HFFc6 (cell line): ENCODE measurements around the gene MRPL4. TPM values are rescaled to one million over a fixed set of nuclear protein-coding genes. Genes with fewer than 3 reads are reported as not detected.
"Not testable (repeated sequence)": the region's sequence is repeated elsewhere in the genome, so short reads cannot be mapped to it uniquely, and the experiment has no call there.

ENCODE experiments used
- DNase-seq: peaks from one replicate; pipeline ENCODE4 v3.0.0-alpha.2; 2018
- H3K27ac Mint-ChIP-seq: 2 replicates; pipeline ENCODE4 v1.8.0; 2020; ENCODE audit warnings: mild to moderate bottlenecking, mixed read lengths
- H3K27me3 Mint-ChIP-seq: 2 replicates; pipeline ENCODE4 v1.8.0; 2021; ENCODE audit warnings: mild to moderate bottlenecking, moderate library complexity, mixed read lengths; ENCODE audit not compliant: insufficient read depth
- H3K36me3 Mint-ChIP-seq: 2 replicates; pipeline ENCODE4 v1.8.0; 2021; ENCODE audit warnings: low read depth, mixed read lengths
- H3K4me1 Mint-ChIP-seq: 2 replicates; pipeline ENCODE4 v1.8.0; 2020; ENCODE audit warnings: low read depth, mixed read lengths
- H3K4me3 Mint-ChIP-seq: 2 replicates; pipeline ENCODE4 v1.8.0; 2020; ENCODE audit warnings: mild to moderate bottlenecking, moderate library complexity, mixed read lengths
- H3K9me3 Mint-ChIP-seq: 2 replicates; pipeline ENCODE4 v1.8.0; 2020; ENCODE audit warnings: mild to moderate bottlenecking, mixed read lengths
- total RNA-seq, 6 experiments: library from RNA; stranded (reverse); fragmentation: NEBNext Ultra II Directional; extraction: Animal tissue kit (Norgen Biotek cat#: 25700); gene quantifications; 2 replicates in 1 of 6; 3 replicates in 5 of 6; pipeline ENCODE4 v1.2.3, GENCODE V29; 2021
- TF ChIP-seq, protein P1 (sequence below): fragments of 200-600 bp; sonication (generic); IDR thresholded peaks from 2 replicates; pipeline ENCODE4 v1.5.0; 2021; ENCODE audit warnings: antibody characterized with exemption, mild to moderate bottlenecking

The MRPL4 gene
- total RNA-seq, 6 experiments from 2014 or later: 69.5 to 83.0 (median 72.0) TPM

- Mint-ChIP-seq H3K4me3 (no peak overlapping the region), H3K4me1 (peaks cover 9% of the 10 kb centered on the region), H3K27ac (no peak overlapping the region), H3K36me3 (no peaks in the 10 kb centered on the region), H3K9me3 (no peaks in the 10 kb centered on the region), H3K27me3 (no peaks in the 10 kb centered on the region; the same call in 1 of the 2 replicates)
- peak; percentile 25 for DNase-seq
- TF ChIP-seq, protein P1, sequence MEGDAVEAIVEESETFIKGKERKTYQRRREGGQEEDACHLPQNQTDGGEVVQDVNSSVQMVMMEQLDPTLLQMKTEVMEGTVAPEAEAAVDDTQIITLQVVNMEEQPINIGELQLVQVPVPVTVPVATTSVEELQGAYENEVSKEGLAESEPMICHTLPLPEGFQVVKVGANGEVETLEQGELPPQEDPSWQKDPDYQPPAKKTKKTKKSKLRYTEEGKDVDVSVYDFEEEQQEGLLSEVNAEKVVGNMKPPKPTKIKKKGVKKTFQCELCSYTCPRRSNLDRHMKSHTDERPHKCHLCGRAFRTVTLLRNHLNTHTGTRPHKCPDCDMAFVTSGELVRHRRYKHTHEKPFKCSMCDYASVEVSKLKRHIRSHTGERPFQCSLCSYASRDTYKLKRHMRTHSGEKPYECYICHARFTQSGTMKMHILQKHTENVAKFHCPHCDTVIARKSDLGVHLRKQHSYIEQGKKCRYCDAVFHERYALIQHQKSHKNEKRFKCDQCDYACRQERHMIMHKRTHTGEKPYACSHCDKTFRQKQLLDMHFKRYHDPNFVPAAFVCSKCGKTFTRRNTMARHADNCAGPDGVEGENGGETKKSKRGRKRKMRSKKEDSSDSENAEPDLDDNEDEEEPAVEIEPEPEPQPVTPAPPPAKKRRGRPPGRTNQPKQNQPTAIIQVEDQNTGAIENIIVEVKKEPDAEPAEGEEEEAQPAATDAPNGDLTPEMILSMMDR: no peak
Observed at GRCh38 chr19:10238172-10238783, 13.7 kb upstream of the MRPL4 start.

DNA sequence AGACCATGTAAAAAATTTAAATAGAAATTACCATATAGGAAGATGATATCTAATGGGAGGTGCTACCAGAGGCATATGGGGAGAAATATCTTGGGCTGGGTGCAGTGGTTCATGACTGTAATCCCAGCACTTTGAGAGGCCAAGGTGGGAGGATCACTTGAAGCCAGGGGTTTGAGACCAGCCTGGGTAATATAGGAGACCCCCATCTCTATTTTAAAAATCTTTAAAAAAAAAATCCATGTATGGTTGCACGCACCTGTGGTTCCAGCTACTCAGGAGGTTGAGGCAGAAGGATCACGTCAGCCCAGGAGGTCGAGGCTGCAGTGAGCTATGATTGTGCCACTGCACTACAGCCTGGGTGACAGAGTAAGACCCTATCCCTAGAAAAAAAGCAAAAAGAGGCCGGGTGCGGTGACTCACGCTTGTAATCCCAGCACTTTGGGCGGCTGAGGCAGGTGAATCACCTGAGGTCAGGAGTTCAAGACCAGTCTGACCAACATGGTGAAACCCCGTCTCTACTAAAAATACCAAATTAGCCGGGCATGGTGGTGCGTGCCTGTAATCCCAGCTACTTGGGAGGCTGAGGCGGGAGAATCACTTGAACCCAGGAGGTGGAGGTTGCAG, 10.1 kb upstream of the MRPL4 start:
- H3K27me3 Mint-ChIP-seq, H3K36me3 Mint-ChIP-seq, H3K4me3 Mint-ChIP-seq, H3K27ac Mint-ChIP-seq, H3K9me3 Mint-ChIP-seq, DNase-seq: not testable (repeated sequence)
- H3K4me1 Mint-ChIP-seq: peaks cover 28% of the 10 kb centered on the region

DNA sequence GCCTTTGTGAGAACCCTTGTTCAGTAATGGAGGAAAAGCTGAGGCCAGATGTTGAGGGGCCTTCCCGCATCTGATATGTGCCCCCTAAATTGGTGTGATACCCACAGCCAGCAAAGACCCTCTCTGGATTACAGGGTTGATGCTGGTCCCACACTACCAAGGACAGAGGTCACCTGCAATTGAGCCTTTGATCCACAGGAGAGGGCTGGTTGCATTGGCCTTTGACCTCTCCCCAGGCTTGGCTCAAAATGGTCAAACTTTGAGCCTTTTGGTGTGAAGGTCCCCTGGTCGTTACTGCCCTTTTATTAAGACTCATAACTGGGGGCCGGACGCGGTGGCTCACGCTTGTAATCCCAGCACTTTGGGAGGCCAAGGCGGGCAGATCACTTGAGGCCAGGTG, 8.4 kb upstream of the MRPL4 start:
- no peaks in the 10 kb centered on the region for H3K9me3 Mint-ChIP-seq
- DNase-seq: no peak
- H3K4me3 Mint-ChIP-seq: no peak overlapping the region
- TF ChIP-seq, protein P1: no peak
- peaks cover 20% of the 10 kb centered on the region for H3K4me1 Mint-ChIP-seq
- H3K27me3 Mint-ChIP-seq: no peaks in the 10 kb centered on the region; the same call in 1 of the 2 replicates
- H3K36me3 Mint-ChIP-seq: no peaks in the 10 kb centered on the region
- no peak overlapping the region for H3K27ac Mint-ChIP-seq

GRCh38 chr19:10245189-10245939, 6.7 kb upstream of the MRPL4 start:
- no peaks in the 10 kb centered on the region for H3K36me3 Mint-ChIP-seq
- TF ChIP-seq, protein P1: no peak
- no peak for DNase-seq
- peaks cover 19% of the 10 kb centered on the region for H3K4me1 Mint-ChIP-seq
- H3K4me3 Mint-ChIP-seq: no peak overlapping the region
- no peaks in the 10 kb centered on the region for H3K9me3 Mint-ChIP-seq
- H3K27ac Mint-ChIP-seq: peak overlapping the region; percentile 49; the same call in 1 of the 2 replicates
- no peaks in the 10 kb centered on the region; the same call in 1 of the 2 replicates for H3K27me3 Mint-ChIP-seq

DNA sequence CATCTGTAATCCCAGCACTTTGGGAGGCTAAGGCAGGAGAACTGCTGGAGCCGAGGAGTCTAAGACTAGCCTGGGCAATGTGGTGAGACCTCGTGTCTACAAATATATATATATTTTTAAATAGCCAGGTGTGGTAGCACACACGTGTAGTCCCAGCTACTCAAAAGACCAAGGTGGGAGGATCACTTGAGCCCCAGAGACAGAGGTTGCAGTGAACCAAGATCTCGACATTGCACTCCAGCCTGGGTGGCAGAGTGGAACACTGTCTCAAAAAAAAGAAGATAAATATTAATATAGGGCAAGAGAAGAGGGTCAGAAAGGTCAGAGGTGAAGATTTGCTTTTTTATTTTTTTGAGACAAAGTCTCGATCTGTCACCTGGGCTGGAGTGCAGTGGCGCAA, 5.5 kb upstream of the MRPL4 start:
- peaks cover 19% of the 10 kb centered on the region for H3K4me1 Mint-ChIP-seq
- no peak overlapping the region for H3K27ac Mint-ChIP-seq
- no peaks in the 10 kb centered on the region for H3K36me3 Mint-ChIP-seq
- H3K9me3 Mint-ChIP-seq: no peaks in the 10 kb centered on the region
- H3K4me3 Mint-ChIP-seq: no peak overlapping the region
- no peak for DNase-seq
- H3K27me3 Mint-ChIP-seq: peaks cover 2% of the 10 kb centered on the region
- TF ChIP-seq, protein P1: no peak

DNA sequence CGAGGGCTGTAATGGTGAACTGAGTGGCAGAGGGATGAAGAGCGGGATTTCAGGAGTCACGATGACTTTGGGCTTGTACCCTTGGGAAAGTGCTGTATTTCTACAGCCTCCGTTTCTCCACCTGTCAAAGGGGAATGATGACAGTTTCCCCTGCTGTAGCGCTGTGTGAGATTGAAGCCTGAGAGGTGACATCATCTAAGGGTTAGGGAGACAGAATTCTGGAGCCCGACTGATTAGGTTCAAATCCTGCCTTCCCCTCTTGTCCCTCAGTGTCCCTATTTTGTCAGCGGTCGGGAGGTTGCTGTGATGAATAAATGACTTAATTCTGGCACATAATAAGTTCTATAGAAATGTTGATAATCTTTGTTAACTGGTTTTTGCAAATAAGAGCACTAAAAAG, 693 bp downstream of the MRPL4 start:
- no peak for DNase-seq
- Mint-ChIP-seq H3K27ac (peak overlapping the region; percentile 96), H3K27me3 (peaks cover 2% of the 10 kb centered on the region), H3K36me3 (peaks cover 24% of the 10 kb centered on the region), H3K4me1 (peaks cover 24% of the 10 kb centered on the region), H3K4me3 (peak overlapping the region; percentile 99), H3K9me3 (no peaks in the 10 kb centered on the region)
- TF ChIP-seq, protein P1: no peak
